ENCODE measurements around the gene RAB15.

The RAB15 gene

DNA sequence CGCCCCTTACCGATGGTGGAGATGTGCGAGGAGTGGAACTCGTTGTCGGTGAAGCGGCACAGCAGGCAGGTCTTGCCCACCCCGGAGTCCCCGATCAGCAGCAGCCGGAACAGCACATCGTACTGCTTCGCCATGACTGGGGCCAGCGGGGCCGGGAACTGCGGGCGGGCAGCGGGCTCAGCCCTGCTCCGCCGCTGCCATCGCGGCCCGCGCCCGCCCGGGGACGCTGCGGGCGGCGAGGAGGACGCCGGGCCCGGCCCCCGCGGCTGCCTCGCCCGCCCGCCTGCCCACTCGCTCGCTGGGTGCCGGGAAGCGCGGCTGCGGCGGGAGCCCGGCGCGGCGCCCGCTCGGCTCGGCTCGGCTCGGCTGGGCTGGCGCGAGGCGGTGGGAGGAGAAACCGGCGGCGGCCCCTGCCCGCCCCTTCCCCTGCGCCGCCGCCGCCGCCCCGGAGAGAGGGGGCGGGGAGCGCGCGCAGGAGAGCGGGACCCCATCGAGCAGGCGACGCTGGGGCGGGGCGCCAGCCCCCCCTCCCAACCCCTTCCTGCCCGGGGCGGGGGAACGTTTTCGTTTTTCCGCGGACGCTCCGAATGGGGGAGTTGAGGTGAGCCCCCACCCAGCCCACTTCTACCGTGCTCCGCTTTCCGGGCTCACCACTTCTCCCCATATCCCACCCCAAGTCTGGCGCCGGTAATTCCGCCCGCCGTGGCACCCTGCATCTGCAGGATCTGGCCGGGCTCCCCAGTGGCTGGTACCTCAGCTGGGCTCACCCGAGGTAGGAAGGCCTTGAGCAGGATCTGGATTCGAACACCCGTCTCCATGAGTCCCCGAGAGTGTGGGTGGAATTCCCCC lies at the start of gene RAB15:
Gene RAB15 (minus strand): TSS at position 394 of the 849 bp plus-strand sequence. CDS start 260 bp downstream, at position 134.
- DNase-seq: no peak

DNA sequence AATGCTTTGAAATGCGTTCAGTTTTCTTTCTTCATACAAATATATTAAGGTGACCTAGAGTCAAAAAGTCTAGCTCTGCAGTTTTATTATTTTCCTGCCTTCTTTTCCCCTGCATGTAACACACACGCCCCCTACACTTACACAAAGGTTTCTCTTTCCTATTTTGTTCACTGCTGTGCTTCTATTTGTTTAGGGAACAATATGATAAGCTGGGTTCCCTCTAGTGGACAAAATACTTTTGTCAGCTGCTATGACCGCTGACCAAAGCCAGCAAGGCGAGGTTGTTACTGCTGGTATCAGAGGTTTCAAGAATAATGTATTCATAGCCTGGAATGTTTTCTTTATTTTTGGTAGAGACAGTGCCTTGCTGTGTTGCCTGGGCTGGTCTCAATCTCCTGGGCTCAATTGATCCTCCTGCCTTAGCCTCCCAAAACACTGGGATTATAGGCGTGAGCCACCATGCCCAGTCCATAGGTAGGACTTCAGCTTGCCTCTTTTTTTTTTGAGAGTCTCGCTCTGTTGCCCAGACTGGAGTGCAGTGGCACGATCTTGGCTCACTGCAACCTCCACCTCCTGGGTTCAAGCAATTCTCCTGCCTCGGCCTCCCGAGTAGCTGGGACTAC lies 47.9 kb upstream of the RAB15 start:
- peak; percentile 25 to 73 for DNase-seq

DNA sequence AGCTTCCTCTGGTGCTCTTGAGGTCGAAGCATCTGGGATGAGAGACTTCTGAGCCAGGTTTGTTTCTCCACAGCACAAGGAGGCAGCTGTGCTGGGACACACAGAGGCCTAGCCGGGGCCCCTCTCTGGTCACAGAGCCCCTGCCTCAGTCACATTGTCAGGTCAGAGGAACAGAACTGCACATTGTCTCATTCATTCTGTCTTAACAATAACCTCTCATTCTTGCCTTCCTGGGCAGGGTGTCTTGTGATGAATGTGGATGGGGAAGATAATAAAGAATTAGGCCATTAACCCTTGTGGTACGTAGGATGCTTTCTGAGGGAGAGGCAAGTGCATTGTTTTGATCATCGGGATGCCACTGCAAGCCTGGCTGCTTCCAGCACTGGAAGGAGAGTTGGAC lies 44.3 kb upstream of the RAB15 start:
- no peak for DNase-seq

DNA sequence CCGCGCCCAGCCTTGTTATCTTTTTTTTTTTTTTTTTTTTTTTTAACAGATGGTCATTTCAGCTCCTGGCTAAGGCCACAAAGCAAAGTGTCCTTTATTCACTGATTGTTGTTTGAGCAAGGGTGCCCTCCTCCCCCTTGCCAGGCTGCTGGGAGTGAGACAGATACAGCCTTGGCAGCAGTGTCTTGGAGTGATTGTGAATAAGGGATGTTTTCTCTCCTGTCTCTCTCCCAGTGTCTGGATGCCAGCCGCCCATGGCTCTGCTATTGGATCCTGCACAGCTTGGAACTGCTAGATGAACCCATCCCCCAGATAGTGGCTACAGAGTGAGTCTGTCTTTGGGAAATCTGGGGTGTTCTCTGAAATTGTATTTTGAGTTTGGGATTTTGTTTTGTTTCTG lies 43.3 kb upstream of the RAB15 start:
- no peak for DNase-seq

DNA sequence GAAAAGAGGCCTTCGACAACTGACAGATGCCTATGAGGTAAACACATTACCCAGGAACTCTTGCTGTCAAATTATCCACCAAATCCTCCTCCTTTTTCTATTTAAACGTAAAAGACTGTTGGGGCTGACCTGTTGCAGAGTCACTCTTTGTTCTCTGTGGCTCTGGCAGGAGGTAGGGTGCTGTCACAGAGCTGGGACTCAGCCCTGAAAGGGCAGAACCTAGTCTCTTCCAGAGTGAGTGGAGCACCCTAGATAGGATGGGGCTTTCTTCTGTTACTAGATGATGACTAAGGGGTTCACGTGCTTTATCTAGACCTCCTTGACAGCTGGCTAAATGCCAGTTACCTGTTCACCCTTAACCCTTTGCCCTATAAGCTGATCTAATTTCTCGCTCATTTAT lies 40.2 kb upstream of the RAB15 start:
- no peak for DNase-seq

DNA sequence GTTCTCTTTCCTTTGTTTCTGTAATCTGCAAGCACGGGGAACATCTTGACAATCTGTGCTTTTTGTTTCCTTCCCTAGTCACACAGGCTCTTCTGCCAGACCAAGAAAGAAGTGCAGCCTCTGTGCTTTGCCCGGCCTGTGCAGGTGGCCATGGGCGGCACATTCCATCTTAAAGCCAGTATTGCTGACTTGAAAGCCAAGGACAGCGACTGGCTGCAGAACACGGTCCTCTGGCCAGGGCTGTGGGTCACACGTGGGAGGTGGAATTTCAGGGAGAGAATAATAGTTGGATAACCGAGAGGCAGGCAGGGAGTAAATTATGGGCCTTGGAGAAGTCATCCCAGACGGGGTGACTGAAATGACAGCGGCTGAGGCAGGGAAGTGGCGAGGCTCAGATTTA lies 39.4 kb upstream of the RAB15 start:
- DNase-seq: no peak

DNA sequence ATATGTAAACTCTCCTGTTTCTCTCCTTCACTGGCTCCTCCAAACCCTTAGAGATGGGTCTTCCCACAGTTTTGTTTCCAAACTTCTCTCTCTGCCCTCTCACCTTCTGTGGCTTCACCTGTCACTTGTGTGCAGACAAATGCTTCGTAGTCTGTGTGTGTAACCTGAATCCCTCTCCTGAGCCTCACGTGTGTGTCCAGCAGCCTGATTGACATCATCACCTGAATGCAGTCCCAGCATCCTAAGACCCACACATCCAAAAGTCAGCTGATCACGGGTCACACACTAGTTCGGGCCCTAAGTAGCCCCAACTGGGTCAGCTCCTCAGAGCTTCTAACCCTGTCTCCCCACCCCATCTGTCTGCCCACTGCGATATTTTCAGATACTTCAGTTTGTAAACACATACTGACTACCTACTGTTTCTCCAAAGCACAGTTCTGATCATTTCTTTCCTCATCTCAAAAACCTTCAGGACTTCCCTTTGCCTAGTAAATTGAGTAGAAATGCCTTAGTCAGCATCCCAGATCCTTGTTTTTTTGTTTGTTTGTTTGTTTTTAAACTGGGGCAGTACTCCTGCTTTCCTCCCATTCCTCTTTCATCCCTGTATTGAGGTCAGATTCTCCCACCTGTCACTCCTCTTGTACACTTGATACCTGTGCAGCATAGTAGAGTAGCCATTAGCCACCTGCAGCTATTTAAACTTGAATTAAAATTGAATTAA lies 38.2 kb upstream of the RAB15 start:
- no peak for DNase-seq

DNA sequence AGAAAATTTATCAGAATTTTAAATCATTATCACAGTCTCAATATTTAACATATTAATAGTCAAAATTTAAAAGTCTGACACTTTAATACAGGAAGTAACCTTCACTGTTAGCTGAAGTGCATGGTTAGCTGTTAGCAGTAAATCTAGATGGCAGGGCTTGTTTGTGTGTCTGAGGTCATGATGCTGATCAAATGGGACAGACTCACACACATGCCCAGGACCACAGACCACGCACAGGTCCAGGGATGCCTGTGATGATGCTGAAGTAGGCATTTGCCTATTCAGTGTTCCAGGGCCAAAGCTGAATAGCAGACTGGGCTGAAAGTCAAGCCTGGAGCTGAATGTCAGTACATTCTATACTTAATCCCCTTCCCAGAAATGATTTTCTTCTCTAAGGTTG lies 35.1 kb upstream of the RAB15 start:
- no peak for DNase-seq

DNA sequence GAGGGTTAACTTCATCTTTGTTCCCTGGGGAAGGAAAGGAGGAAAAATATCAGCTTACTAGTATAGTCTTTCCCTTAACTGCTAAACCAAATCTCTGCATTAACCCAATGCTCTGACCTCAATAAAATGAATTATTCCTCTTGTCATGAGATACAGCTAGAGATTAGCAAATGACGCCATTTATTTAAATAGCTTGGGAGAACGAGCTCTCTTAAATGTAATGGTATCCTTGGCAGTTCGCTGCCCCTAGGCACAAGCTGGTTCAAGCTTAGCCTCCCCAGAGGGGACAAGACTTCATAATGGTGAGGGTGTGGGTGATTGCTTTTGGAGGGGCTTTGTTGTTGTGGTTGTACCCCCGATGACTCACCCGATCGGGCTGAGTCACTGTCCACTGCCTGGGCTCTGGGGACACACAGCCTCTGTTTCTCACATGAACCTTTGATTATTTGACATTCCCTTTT lies 34.2 kb upstream of the RAB15 start:
- DNase-seq: no peak

DNA sequence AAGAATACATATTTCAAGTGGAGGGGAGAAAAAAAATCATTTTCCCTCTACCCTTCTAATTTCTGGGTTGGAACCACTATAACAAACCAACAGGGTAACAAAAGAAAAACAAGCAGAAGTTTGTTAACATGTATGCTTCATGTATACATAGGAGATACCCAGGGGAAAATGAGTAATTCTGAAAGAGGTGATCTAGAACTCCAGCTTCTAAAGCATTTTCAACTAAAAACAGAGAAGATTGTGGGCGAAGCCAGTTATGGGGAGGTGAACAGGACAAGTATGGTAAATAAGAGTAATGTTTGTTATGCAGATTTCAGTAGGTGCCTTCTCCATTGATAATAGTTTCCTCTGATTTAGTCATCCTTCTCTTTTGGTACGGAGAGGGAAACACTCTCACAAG lies 31.3 kb upstream of the RAB15 start:
- DNase-seq: no peak

DNA sequence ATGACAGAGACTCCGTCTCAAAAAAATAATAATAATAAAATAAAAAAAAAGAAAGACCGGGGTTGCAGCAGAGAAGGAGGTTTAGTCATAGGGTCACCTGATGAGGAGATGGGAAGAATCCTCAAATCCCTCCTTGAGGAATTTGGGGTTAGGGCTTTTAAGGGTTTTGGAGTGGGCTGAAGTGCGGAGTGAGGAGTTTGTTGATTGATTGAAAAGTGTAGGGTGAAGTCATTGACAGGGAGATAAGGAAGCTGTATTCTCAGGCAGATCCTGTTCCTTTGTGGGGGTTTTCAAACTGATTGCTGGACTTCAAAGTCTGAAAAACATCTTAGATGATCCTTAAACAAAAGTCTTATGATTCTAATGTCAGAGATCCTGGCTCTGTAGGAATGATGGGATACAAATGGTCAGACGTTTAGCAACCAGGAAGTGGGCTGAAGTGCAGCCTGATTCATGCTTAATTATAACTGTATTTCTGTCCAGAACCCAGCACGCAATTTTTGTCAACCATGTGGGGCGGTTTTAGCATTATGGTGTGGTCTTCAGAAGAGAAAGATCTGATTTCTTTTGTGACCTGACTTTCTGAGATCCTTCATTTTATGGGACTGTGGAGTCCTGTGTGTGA lies 30.6 kb upstream of the RAB15 start:
- no peak for DNase-seq

DNA sequence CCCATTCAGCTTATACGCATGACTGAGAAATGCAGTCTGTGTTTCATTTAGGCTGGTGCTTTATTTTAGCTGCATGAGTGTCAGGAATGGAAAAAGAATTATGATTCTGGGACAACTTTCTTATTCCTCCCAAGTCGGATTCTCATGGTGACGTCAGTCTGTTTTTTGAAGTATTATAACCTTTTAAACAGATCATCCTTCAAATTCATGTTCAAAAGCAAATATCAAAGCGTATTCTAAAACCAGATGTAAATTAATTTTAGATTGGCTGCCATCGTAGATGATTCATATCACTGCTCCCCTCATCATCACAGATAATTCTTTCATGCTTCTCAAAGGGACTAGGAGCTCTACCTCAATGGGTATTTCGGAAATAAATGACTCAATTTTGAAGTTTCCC lies 29.6 kb upstream of the RAB15 start:
- DNase-seq: no peak

DNA sequence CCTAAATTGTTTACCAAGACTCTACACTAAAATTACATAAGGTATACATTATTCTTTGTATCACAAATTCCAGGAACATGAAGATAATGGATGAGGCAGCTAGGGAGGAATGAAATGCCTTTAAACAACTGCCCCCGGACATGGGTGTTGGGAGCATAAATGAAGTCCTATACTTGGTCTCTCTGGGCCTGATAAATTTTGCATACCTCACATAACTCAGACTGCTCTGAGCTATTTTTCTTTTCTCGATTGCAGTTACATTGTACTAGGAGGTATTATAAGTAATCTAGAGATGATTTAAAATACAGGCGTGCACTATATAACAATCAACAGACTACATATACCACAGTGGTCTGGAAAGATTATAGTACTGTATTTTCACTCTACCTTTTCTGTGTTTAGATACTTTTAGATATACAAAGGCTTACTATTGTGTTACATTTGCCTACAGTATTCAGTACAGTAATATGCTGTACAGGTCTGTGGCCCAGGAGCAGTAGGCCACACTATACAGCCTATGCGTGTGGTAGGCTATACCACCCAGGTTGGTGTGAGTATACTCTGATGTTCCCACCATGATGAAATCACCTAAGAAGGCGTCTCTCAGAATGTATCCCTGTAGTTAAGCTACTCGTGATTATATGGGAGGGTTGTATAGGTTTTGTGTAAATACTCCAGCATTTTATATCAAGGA lies 28.9 kb upstream of the RAB15 start:
- DNase-seq: no peak

DNA sequence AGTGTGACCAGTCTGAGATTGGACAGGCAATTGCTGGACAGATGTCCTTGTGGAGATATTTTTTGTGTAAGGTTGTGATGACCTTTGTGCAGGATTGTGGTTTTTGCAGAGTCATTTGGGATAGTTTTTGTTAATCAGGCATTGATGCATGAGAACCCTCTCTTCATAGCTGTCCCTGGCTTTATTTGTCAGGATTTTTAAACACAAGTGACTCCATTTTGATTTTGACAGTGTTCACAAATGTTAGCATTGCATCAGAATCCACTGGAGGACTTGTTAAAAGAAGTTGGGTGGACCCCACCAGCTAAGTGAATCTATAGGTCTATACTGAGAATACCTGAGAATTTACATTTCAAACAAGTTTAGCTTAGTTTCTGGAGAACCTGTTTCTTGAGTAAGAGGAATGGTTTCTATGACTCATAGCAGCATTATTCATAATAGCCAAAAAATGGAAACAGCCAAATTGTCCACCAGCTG lies 26.4 kb upstream of the RAB15 start:
- DNase-seq: no peak

DNA sequence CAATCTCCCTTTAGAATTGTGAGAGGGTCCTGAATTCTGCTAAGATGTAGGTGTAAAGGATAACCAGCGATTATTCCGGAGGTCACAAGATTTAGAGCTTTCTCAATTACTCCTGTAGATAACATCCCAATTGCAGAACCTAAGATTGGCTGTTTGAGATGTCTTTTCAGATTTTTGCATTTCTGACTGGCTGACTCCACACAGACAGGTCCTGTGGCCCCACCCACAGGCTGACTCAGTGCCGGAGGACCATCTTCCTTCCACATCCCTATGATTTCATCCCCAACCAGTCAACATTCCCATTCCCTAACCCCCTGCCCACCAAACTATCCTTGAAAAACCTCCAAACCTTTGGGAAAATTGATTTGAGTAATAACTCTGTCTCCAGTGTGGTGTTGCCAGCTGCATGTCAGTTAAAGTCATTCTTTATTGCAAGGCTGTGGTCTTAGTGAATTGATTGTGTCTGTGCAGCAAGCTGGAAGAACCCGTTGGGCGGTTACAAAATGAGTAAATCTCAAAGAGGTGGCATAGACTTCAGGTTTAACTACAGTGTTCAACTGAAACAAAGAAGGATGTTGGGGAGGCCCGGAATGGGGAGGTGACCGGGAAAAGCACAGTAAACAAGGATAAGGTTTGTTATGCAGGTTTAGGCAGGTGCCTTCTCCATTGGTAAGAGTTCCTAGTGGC lies 25.1 kb upstream of the RAB15 start:
- DNase-seq: no peak

DNA sequence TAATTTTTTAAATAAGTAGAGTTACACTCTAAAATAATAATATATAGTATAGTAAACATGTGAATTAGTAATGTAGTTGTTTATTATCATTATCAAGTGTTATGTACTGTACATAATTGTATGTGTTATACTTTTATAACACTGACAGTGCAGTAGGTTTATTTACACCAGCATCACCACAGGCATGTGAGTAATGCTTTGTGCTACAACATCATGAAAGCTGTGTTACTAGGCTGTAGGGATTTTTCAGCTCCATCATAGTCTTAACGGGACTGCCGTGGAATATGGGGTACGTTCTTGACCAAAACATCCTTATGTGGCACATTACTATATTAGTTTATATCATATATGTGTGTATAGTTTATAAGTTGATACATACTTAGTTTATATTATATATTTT lies 23.2 kb upstream of the RAB15 start:
- DNase-seq: no peak

DNA sequence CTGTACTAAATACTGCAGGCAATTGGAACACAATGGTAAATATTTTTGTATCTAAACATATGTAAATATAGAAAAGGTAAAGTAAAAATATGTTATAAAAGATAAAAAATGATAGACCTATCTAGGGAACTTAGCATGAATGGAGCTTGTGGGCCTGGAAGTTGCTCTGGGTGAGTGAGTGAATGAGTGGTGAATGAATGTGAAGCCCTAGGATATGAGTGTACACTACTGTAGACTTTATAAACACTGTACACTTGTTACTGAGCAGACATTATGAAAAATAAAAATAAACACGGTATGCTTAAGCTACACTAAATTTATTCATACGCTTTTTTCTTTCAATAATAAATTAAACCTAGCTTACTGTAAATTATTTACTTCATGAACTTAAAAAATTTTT lies 22.4 kb upstream of the RAB15 start:
- DNase-seq: no peak

DNA sequence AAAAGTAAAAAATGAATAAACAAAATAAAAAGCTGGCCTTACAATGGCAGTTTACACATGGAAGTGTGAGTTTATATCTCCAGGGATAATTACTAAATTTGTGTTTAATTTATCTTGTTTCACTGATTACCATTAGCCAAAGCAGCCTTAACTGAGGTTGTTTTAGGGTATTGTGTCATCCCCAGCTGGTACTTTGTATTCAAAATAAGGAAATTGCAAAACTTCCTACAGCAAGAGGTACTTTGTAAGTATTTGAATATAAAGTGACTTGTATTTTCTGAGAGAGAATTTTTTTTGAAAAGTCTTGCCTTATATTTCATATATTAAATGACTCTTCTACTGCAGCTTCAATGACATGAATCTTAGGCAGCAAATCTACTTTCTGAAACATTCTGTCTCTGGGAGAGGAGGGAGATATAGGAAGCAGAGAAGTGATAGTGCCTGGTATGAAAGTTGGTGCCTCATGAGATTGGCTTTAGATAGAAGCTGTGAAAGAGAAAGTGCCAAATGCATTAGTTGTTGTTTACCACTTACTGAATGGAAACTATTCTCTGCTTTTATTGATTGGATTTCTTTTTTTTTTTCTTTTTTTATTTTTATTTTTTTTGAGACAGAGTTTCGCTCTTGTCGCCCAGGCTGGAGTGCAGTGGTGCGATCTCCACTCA lies 21.3 kb upstream of the RAB15 start:
- DNase-seq: no peak

DNA sequence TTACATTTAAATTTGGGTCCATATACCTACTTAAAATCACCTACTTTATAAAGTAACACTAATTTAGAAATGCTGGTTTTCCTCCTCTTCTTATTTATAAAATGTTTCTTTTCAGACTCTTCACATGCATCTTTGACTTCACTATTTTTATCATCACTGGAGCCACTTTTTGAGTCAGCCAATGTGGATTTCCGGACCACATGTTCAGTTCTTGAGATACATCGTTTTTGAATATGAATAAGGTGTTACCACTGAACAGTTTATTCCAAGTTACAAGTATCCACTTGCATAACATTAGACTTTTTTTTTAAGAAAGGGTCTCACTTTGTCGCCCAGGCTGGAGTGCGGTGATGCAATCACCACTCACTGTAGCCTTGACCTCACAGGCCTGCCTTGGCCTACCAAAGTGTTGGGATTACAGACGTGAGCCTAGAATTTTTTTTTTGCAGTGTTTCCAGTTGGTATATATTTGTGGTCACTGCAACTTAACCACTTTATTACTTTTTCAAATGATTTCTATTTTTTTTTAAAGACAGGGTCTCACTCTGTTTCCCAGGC lies 20.3 kb upstream of the RAB15 start:
- DNase-seq: no peak

DNA sequence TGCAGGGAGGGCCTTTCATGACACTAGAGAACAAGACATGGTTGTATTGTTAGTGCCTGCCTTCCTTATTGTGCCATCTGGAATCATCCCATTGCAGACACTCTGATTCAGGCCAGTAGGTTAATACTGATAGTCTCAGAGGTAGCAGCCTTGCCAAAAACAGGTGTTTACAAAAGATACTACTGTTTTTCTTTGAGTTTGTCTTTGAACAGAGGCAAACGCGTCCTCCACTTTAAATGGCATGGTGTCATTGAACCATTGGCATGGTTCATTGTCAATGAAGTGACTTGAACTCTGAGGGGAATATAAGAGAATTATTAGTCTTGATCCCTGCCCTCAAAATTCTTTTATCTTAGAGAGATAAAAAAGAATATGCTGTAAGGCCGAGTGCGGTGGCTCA lies 18.8 kb upstream of the RAB15 start:
- DNase-seq: no peak

DNA sequence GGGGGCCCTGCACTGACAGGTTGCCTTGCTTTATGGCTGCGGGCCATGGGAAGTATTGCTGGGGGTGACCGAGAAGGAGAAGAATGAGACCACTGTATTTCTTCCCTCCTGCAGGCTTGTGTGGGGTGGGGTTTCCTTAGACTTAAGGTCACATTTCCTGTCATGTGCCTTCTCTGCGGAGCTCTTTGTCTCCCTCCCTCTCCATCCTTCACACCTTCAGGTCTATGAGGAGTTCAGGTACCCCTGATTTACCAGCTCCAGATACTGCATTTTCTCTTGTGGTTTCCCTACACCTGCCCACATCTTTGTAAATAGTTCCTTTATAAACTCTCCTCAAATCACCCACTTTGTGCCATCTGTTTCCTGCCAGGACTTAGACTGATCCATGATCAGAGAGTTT lies 18.2 kb upstream of the RAB15 start:
- DNase-seq: no peak
